ENCODE measurements around the gene CD247.

The CD247 gene

GRCh38 chr1:167499664-167500101 is 18.6 kb downstream of the CD247 start:
- DNase-seq (ENCODE audit: low read depth) = peak; percentile 84
- no peak overlapping the region for H3K4me3 ChIP-seq (ENCODE audit: low read depth, low read length)

GRCh38 chr1:167499106-167499505 is 19.2 kb downstream of the CD247 start:
- no peak for TF ChIP-seq CTCF (IDR thresholded peaks at IDR 0.05; ENCODE audit: low read depth, low read length, missing control alignments)
- H3K4me3 ChIP-seq (ENCODE audit: low read depth, low read length) = no peak overlapping the region
- DNase-seq (ENCODE audit: low read depth) = no peak

More at GRCh38 chr1:167499664-167500101, 18.6 kb downstream of the CD247 start:
- no peak for TF ChIP-seq CTCF (IDR thresholded peaks at IDR 0.05; ENCODE audit: low read depth, low read length, missing control alignments)

DNA sequence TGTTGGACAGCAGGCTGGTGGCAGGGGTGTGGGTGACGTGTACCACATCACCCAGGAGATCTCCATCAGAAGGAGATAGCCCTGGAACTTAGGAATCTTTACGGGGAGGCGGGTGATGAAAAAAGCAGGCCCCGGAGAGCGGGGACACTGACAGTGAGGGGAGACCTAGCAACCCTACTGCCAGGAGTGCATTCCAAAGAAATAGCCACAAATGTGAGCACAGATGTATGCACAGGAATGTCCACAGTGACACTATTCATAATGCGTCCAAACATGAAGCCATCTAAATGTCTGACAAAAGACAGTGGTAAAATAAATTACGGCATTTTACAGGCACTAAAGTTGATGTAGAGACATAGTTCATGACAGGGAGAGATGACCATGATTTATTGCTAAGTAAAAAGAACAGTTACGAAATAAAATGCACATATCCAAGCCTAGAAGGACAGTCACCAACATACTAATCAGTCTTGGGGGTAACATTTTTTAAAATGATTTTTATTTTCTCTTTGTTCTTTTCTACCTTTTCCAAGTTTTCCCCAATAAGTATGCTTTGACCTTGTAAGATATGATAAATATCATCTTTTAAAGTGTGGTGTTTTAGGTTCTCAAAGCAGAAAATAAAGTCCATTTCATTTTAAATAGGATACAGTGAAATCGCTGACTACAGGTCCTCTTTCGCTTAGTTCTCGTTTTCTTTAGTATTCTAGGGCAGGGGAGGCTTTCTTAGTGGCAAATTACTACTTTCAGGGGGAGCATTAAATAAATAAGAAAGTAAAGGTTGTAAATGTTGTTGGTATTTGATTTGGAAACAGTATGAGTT is 21.3 kb downstream of the CD247 start:
- no peak overlapping the region for H3K4me3 ChIP-seq (ENCODE audit: low read depth, low read length)
- DNase-seq (ENCODE audit: low read depth) = no peak
- TF ChIP-seq CTCF (IDR thresholded peaks at IDR 0.05; ENCODE audit: low read depth, low read length, missing control alignments) = no peak

GRCh38 chr1:167493372-167493771 is 25.0 kb downstream of the CD247 start:
- TF ChIP-seq CTCF (IDR thresholded peaks at IDR 0.05; ENCODE audit: low read depth, low read length, missing control alignments) = no peak
- no peak overlapping the region for H3K4me3 ChIP-seq (ENCODE audit: low read depth, low read length)
- DNase-seq (ENCODE audit: low read depth) = no peak

DNA sequence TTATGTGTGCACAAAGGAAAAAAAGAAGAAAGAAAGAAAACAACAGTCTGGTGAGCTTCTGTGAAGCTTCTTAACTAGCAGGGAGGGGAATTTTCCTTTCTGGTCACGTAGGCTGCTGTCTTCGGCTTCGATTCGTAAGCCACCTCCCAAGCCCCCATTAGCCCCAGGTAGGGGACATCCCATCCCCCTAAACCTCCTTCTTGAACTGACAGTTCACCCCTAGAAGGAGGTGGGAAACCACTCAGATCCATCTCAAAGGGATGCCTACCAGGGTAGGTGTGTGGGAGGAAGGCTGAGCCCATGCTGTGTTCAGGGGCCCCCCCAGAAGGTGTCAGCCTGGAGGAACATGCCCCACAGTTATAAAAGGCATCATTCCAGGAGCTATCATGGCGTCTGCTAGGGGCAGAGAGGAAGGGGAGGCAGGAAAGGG is 25.8 kb downstream of the CD247 start:
- H3K4me3 ChIP-seq (ENCODE audit: low read depth, low read length) = no peak overlapping the region
- DNase-seq (ENCODE audit: low read depth) = no peak
- TF ChIP-seq CTCF (IDR thresholded peaks at IDR 0.05; ENCODE audit: low read depth, low read length, missing control alignments) = no peak

DNA sequence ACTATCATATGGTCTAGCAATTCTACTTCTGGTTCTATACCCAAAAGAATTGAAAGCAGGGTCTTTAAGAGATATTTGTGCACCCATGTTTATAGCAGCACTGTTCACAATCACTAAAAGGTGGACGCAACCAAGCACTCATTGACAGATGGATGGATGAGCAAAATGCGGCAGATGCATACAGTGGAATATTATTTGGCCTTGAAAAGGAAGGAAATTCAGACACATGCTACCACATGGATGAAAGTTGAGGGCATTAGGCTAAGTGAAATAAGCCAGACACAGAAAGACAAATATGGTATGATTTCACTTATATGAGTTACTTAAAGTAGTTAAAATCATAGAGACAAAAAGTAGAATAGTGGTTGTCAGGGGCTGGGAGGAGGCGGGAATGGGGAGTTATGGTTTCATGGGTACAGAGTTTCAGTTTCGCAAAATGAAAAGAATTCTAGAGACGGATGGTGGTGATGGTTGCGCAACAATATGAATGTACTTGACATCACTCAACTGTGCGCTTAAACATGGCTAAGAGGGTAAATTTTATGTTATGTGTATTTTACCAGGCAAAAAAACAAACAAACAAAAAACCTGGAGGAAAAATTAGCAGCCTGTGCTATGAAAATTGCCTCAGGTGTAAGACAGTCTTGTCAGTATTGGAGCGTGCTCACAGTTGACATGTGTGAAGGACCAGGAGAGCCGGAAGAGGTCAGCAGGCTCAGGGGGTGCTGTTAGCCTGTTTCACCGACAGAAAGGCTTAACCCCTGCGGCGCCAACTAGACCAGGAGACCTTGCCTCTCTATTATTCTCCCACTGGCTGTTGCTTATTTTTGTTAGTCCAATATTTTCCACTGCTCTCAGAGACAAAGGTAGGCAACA is 26.5 kb downstream of the CD247 start:
- DNase-seq (ENCODE audit: low read depth) = no peak
- TF ChIP-seq CTCF (IDR thresholded peaks at IDR 0.05; ENCODE audit: low read depth, low read length, missing control alignments) = no peak
- no peak overlapping the region for H3K4me3 ChIP-seq (ENCODE audit: low read depth, low read length)
